GM21528 (cell line): ENCODE results near the gene PTGDS.

Experiments used
- ATAC-seq: cut with Tn5 transposase; IDR thresholded peaks from one replicate; pipeline ENCODE4 v1.9.1; 2021; ENCODE audit warnings: mild to moderate bottlenecking, moderate library complexity; ENCODE audit not compliant: unreplicated experiment, low FRiP score

PTGDS gene

DNA sequence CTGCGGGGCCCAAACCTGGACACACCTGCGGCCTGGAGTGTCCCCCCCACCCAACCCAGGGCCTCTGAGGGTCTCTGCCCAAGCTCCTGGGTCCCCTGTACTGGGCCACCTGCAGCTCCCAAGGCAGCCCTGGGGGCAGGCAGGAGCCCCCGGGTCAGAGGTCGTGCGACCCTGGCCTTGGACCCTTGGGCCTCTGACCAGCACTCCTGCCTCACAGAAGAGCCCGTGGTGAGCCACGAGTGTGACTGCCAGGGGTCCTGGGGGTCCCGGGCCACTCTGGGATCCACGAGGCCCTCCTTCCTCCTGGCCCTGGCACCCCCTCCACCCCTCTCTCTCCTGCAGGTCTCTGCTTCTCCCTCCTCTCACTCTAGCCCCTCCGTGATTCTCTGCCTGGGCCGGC, 5.0 kb upstream of the PTGDS start:
- ATAC-seq, result no peak

- no peak for ATAC-seq
Measured at GRCh38 chr9:136972743-136973142, 4.6 kb upstream of the PTGDS start.

- no peak for ATAC-seq
Measured at GRCh38 chr9:136973618-136974617, 3.4 kb upstream of the PTGDS start.

- no peak for ATAC-seq
Measured at GRCh38 chr9:136974817-136975535, 2.3 kb upstream of the PTGDS start.

DNA sequence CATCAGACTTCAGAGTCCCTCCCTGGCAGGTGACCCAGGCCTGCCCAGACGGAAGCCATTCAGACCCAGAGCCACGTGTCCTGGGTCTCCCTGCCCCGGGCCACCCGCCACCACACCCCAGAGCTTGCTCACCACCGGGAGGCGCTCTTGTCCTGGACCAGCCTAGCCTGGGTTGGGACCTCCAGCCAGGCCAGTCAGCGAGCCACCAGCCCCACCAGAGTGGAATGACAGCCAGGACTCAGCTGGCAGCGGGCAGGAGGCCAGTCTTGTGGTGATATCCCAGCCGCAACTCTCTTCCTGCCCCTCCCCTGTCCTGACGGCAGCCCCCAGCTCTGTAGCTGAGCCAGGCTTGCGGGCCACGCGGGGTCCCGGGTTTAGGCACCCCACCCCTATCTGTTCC, 1.7 kb upstream of the PTGDS start:
- no peak for ATAC-seq

DNA sequence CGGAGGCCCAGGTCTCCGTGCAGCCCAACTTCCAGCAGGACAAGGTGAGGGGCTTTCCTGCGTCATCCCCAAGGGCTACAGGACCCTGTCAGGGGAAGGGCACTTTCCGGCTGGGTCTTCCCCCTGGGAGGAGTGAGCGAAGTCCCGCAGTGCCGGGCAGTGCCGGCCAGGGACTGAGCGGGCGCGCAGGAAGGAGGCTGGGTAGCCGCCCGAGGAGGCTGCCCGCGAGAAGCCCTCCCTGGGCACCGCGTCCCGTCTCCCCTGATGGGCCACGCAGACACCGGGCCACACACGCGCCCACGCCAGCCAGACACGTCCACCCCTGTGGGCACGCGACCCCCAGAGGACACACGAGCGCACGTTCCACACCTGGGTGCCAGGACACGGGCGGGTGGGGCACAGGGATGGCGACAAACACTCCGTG, 357 bp downstream of the PTGDS start:
- ATAC-seq, result no peak

GRCh38 chr9:136978073-136978864, 965 bp downstream of the PTGDS start:
- no peak for ATAC-seq

DNA sequence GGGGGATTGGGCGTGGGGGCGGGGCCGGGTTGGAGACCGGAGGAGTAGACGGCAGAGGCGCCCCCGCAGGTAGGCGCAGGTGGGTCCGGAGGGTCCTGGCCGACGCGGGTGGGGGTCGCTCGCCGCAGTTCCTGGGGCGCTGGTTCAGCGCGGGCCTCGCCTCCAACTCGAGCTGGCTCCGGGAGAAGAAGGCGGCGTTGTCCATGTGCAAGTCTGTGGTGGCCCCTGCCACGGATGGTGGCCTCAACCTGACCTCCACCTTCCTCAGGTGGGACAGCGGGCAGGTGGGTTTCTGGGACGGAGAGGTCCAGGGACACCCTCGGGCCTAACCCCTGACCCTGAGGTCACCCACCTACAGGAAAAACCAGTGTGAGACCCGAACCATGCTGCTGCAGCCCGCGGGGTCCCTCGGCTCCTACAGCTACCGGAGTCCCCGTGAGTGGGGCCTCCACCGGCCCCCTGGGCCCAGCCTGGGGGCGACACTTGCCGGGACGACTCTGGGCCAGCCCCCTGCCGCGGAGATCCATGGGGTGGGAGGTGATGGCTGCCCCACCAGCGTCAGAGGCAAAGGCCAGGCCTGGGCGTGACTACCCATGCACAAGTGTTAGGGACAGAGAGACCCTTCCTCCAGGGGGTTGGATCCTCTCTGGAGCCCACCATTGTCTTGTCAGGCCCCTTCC, 1.7 kb downstream of the PTGDS start:
- ATAC-seq, result no peak

DNA sequence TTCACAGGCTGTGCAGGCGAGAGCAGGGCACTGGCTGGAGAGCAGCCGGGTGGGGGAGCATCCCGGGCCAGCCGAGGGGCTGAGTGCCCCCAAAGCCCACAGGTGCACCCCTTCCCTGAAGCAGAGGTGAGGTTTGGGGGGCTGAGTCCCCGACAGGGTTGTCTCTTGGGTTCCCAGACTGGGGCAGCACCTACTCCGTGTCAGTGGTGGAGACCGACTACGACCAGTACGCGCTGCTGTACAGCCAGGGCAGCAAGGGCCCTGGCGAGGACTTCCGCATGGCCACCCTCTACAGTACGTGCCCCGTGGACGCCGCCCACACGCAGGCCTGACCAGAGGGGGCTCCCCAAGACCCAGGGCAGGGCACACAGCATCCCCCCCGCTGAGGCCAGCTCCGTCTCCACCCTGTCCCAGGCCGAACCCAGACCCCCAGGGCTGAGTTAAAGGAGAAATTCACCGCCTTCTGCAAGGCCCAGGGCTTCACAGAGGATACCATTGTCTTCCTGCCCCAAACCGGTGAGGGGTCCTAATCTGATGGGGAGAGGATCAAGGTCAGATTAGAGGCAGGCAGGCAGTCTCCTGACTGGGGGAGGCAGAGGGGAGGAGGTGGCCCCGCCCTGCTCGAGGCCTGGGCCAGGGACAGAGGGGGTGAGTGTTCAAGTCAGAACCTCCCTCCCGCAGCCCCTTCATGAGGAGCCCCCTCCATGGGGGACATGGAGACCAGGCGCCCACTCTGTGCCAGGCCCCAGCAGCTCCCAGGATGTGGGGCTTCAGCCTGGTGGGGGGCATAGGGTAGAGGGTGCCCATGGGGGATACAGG, 2.7 kb downstream of the PTGDS start:
- no peak for ATAC-seq

GRCh38 chr9:136980669-136981478, 3.6 kb downstream of the PTGDS start:
- ATAC-seq, result no peak

DNA sequence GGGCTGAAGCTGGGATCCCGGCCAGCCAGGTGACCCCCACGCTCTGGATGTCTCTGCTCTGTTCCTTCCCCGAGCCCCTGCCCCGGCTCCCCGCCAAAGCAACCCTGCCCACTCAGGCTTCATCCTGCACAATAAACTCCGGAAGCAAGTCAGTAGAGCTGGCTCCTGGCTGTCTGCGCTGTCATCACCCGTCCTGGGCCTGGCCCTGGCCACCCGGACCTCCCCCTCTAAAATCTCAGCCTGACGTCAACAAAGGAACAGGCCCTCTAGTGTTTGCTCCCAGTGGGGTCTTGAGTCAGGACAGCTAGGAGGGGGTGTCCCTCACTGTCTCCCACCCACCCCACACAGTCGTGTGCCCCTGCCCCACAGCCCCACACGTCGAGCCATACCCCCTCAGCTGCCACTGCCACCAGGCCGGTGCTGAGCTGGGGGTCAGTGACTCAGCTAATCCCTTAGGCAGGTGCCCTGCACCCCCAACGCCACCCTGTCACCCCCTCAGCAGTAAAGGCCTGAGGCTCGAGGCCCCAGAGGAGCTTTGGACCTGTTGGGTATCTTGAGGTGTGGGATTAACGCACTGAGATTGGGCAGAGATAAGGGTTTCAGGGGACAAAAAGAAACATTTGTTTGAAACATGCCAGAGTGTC, 4.4 kb downstream of the PTGDS start:
- ATAC-seq, result no peak

DNA sequence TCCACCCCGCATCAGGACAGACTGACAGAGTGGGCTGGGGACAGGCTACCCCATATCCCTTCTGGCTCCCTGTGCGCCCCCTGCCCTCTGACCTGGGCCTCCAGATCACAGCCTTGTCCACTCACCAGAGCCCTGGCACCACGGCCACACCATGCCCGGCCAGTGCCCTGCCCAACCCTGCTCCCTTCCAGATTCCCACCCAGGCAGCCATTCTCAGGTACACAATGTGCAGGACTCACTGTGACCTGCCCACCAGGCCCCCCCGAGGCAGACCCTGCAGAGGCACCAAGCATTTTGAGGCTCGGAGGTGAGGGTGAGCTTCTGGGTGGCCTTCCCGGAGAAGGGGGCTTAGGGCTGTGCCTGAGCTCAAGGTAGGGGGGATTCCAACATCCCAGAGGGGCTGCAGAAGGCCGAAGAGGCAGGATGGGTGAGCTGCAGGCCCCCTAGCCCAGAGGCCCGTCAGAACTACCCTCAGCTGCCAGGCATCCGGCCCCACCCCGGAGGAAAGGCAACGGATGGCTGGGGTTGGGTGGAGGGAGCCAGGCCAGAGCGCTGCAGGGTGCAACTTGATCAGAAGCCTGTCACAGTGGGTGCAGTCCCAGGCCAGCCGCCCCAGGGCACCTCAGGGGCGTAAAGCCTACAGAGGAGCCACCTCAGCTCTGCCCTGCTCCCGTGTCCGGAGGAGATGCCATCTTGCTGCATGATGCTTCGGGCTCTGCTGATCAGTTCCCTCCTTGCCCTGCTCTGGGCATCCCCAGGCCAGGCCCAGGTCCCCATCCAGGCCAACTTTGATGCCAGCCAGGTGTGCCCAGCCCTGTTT, 5.1 kb downstream of the PTGDS start, which contains the start of gene LCNL1:
TSS of gene LCNL1 (plus strand) at position 762 of the 820 bp plus-strand sequence. CDS start 594 bp downstream, outside the sequence.
- no peak for ATAC-seq

DNA sequence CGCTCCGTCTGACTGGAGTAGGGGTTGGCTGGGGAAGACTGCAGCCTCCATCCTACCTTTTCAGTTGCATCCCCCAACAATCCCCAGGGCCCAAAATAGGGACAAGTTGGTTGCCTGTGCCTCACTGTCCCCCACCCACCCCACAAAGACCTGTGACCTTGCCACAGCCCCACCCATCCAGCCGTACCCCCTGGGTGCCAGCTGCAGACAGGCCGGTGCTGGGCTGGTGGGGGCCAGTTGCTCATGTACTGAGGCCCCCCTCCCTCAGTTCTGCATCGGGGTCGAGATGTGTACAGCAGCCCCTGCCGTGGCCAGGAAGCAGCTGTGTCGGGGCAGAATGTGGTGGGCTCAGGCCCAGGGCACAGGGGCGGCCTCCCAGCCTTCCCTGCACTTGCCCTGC, 5.9 kb downstream of the PTGDS start:
- no peak for ATAC-seq

- no peak for ATAC-seq
Measured at GRCh38 chr9:136983656-136984314, 6.5 kb downstream of the PTGDS start.

DNA sequence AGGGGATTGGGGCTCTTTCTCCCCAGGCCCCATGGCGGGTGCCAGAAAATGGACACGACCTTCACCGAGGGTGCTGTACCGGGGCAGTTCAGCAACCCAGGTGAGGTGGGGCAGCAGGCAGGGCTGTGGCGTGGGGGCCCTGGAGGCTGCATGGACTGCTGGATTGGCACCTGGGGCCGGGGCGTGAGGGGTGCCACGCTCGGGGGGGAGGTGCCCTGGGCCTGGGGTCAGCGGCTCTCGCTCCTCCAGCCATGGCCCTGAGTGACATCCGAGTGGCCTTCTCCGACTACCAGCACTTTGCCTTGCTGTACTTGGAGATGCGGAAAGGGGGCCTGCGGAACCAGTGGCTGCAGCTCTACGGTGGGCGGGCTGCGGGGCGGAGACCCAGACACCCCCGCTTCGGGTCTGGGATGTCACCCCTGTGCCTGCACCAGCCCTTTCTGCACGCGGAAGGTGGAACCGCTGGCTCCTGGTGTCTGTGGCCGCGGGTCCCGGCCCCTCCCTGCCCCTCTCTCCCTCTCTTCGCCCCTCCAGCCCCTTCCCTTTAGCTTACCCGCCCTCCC, 7.2 kb downstream of the PTGDS start:
- no peak for ATAC-seq

DNA sequence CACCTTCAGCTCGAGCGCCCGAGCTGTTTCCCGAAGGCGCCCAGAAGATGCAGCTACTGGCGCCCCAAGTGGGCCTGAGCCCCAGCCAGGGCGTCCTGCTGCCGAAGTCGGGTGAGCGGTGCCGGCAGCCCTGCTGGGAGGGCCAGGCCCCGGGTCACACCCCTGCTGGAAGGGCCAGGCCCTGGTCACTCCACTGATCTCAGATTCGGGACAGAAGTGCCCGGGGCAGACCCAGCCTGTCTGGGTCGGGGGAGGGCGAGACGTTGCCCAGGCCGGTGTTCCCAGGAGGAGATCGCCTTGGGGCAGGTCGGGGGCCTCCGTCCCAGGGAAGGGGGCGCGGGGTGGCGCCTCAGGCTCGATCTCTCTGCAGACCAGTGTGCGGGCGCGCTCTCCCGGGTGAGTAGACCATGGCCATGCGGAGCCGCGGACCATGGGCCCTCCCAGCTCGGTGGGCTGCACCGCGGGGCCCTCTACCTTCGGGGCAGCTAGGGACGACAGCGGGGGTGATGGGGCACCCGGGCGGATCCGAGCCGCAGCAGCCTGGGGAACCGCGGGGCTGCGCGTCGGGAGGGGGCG, 7.8 kb downstream of the PTGDS start:
- no peak for ATAC-seq
